ENCODE results near the gene CDCA7L.
"Not testable (repeated sequence)": the region's sequence is repeated elsewhere in the genome, so short reads cannot be mapped to it uniquely, and the experiment has no call there.

The CDCA7L gene

GRCh38 chr7:21943436-21943835 is 2.3 kb downstream of the CDCA7L start:
- no peak for DNase-seq

GRCh38 chr7:21942955-21943354 is 2.7 kb downstream of the CDCA7L start:
- no peak for DNase-seq

GRCh38 chr7:21941611-21942141 is 4.0 kb downstream of the CDCA7L start:
- peak; percentile 30 for DNase-seq

- no peak for DNase-seq
Observed at GRCh38 chr7:21939858-21940372, 5.8 kb downstream of the CDCA7L start.

GRCh38 chr7:21939136-21939857 is 6.4 kb downstream of the CDCA7L start:
- peak; percentile 38 for DNase-seq

GRCh38 chr7:21938463-21938862 is 7.2 kb downstream of the CDCA7L start:
- DNase-seq: no peak

- DNase-seq: peak; percentile 76
Observed at GRCh38 chr7:21934808-21935207, 10.9 kb downstream of the CDCA7L start.

GRCh38 chr7:21933293-21933692 is 12.4 kb downstream of the CDCA7L start:
- DNase-seq: not testable (repeated sequence)

- DNase-seq: no peak
Observed at GRCh38 chr7:21927693-21928092, 18.0 kb downstream of the CDCA7L start.

- no peak for DNase-seq
Observed at GRCh38 chr7:21926448-21926847, 19.3 kb downstream of the CDCA7L start.

GRCh38 chr7:21923658-21924057 is 22.0 kb downstream of the CDCA7L start:
- no peak for DNase-seq

GRCh38 chr7:21922605-21923004 is 23.1 kb downstream of the CDCA7L start:
- DNase-seq: no peak

GRCh38 chr7:21920936-21921335 is 24.8 kb downstream of the CDCA7L start:
- no peak for DNase-seq

- DNase-seq: no peak
Observed at GRCh38 chr7:21918216-21918615, 27.5 kb downstream of the CDCA7L start.

- DNase-seq: no peak
Observed at GRCh38 chr7:21916629-21917028, 29.1 kb downstream of the CDCA7L start.

- DNase-seq: no peak
Observed at GRCh38 chr7:21916176-21916575, 29.5 kb downstream of the CDCA7L start.

GRCh38 chr7:21915140-21915539 is 30.6 kb downstream of the CDCA7L start:
- no peak for DNase-seq

- DNase-seq: no peak
Observed at GRCh38 chr7:21914671-21915070, 31.0 kb downstream of the CDCA7L start.

- DNase-seq: no peak
Observed at GRCh38 chr7:21912931-21913780, 32.5 kb downstream of the CDCA7L start.

- no peak for DNase-seq
Observed at GRCh38 chr7:21912305-21912704, 33.4 kb downstream of the CDCA7L start.

- no peak for DNase-seq
Observed at GRCh38 chr7:21911341-21911875, 34.3 kb downstream of the CDCA7L start.

- no peak for DNase-seq
Observed at GRCh38 chr7:21910253-21910652, 35.4 kb downstream of the CDCA7L start.

- no peak for DNase-seq
Observed at GRCh38 chr7:21908746-21909145, 37.0 kb downstream of the CDCA7L start.

All from inflammatory macrophage treated with lipopolysaccharide for 4 hours (primary cell).